Erythroblast (primary cell): ENCODE results near the gene VSIG2.

Source experiments
- GATA1 ChIP-seq: IDR thresholded peaks from 2 replicates; pipeline ENCODE4 v1.6.1; 2011; ENCODE audit warnings: low read depth, mild to moderate bottlenecking, control low read depth, low read length, moderate library complexity
- POLR2A ChIP-seq: IDR thresholded peaks from 2 replicates; pipeline ENCODE4 v1.6.1; 2011; ENCODE audit warnings: mild to moderate bottlenecking, low read length

DNA sequence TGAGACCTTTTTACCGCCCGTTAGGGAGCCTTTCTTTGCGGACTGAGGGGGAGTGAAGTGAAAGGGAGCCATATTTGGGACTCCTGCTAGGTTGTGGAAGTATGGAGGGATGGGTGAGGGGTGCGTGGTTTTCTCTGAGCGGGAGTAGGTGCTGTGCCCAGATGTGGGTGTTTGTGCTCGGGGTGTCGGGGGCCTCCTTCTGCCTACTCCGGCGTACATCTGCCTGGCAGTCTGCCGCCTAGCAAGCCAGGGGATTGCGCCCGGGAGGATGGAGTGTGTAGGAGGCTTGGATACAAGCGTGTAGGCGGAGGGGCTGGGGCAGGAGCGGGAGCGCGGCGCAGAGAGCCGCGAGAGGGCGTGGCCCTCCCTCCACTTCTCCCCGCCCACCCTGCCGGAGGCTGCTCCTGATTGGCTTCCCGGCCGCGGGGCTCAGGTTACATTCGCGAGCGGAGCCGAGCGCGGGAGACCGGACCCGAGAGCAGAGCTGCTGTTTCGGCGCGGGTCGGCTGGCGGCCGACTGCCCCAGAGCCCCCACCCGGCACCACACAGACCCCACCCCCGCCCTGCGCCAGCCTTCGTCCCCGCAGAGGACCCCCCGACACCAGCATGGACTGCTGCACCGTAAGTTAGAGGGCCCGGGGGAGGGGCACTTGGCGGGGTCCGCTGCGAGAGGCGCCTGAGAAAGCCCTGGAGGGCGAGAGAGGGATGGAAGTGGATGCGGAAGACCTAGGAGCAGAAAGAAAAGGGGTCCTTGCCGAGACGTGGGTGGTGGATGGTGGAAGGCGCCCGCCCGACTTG lies 12.4 kb downstream of the VSIG2 start, which contains the start of gene NRGN:
- TF ChIP-seq POLR2A (no peak), GATA1 (no peak)
